Chondrocyte (in vitro differentiated cells): ENCODE measurements around the gene SLC10A1. TPM values are rescaled to one million over a fixed set of nuclear protein-coding genes. Genes with fewer than 3 reads are reported as not detected.

Experiments
- DNase-seq: peaks from one replicate; pipeline ENCODE4 v3.0.0; 2021; ENCODE audit warnings: mixed read lengths, low spot score
- H3K27ac Mint-ChIP-seq: one replicate; pipeline ENCODE4 v1.8.0; 2021; ENCODE audit warnings: mild to moderate bottlenecking, moderate library complexity, mixed read lengths; ENCODE audit not compliant: unreplicated experiment
- H3K27me3 Mint-ChIP-seq: 2 replicates; pipeline ENCODE4 v1.8.0; 2021; ENCODE audit warnings: low read depth, mixed read lengths
- H3K36me3 Mint-ChIP-seq: 2 replicates; pipeline ENCODE4 v1.8.0; 2021; ENCODE audit warnings: low read depth, mixed read lengths
- H3K4me1 Mint-ChIP-seq: 2 replicates; pipeline ENCODE4 v1.8.0; 2021; ENCODE audit warnings: low read depth, mild to moderate bottlenecking, mixed read lengths
- H3K4me3 Mint-ChIP-seq: one replicate; pipeline ENCODE4 v1.8.0; 2021; ENCODE audit warnings: mild to moderate bottlenecking, moderate library complexity, mixed read lengths; ENCODE audit not compliant: unreplicated experiment
- H3K9me3 Mint-ChIP-seq: 2 replicates; pipeline ENCODE4 v1.8.0; 2021; ENCODE audit warnings: low read depth, mixed read lengths
- CTCF ChIP-seq: fragments of 200-600 bp; sonication (generic); IDR thresholded peaks from 2 replicates; pipeline ENCODE4 v1.5.0; 2021; ENCODE audit warnings: antibody characterized with exemption, mild to moderate bottlenecking, moderate library complexity
- total RNA-seq: library from RNA; stranded (reverse); gene quantifications from 3 replicates; pipeline ENCODE4 v1.2.1, GENCODE V29; 2021

The SLC10A1 gene
- total RNA-seq, 1 donor from 2014 or later: not detected

GRCh38 chr14:69779088-69779487 lies 18.0 kb downstream of the SLC10A1 start:
- H3K4me1 Mint-ChIP-seq: no peaks in the 10 kb centered on the region
- no peak overlapping the region for H3K4me3 Mint-ChIP-seq
- H3K36me3 Mint-ChIP-seq: peaks cover 22% of the 10 kb centered on the region
- no peaks in the 10 kb centered on the region for H3K9me3 Mint-ChIP-seq
- TF ChIP-seq CTCF: no peak
- no peak overlapping the region for H3K27ac Mint-ChIP-seq
- DNase-seq: no peak
- H3K27me3 Mint-ChIP-seq: no peaks in the 10 kb centered on the region

GRCh38 chr14:69776875-69777453 lies 20.1 kb downstream of the SLC10A1 start:
- no peak for DNase-seq
- no peak overlapping the region for H3K27ac Mint-ChIP-seq
- no peaks in the 10 kb centered on the region for H3K4me1 Mint-ChIP-seq
- no peaks in the 10 kb centered on the region for H3K9me3 Mint-ChIP-seq
- peaks cover 39% of the 10 kb centered on the region for H3K36me3 Mint-ChIP-seq
- no peaks in the 10 kb centered on the region for H3K27me3 Mint-ChIP-seq
- TF ChIP-seq CTCF: no peak
- no peak overlapping the region for H3K4me3 Mint-ChIP-seq

- Mint-ChIP-seq H3K27ac (no peak overlapping the region), H3K27me3 (no peaks in the 10 kb centered on the region), H3K36me3 (peaks cover 47% of the 10 kb centered on the region), H3K4me3 (no peak overlapping the region), H3K9me3 (no peaks in the 10 kb centered on the region), H3K4me1 (peaks cover 11% of the 10 kb centered on the region)
- no peak for TF ChIP-seq CTCF
- no peak for DNase-seq
Observed at GRCh38 chr14:69775012-69775411, 22.0 kb downstream of the SLC10A1 start.

GRCh38 chr14:69773571-69774276 lies 23.3 kb downstream of the SLC10A1 start:
- Mint-ChIP-seq H3K27me3 (no peaks in the 10 kb centered on the region), H3K36me3 (peaks cover 53% of the 10 kb centered on the region), H3K27ac (no peak overlapping the region), H3K9me3 (no peaks in the 10 kb centered on the region), H3K4me1 (peaks cover 22% of the 10 kb centered on the region), H3K4me3 (no peak overlapping the region)
- DNase-seq: no peak
- TF ChIP-seq CTCF: no peak

GRCh38 chr14:69772082-69773017 lies 24.7 kb downstream of the SLC10A1 start:
- Mint-ChIP-seq H3K27me3 (no peaks in the 10 kb centered on the region), H3K4me1 (peaks cover 34% of the 10 kb centered on the region), H3K27ac (no peak overlapping the region), H3K36me3 (peaks cover 60% of the 10 kb centered on the region), H3K4me3 (no peak overlapping the region), H3K9me3 (no peaks in the 10 kb centered on the region)
- DNase-seq: no peak
- TF ChIP-seq CTCF: no peak
